ENCODE results near the gene BCL3. TPM values are rescaled to one million over a fixed set of nuclear protein-coding genes. Genes with fewer than 3 reads are reported as not detected.
A peak's percentile ranks its signal among the peaks of the same experiment; 100 is the strongest.

The BCL3 gene
- total and polyA plus RNA-seq, 7 donors, result 5.7 to 36.4 (median 13.3) TPM

GRCh38 chr19:44757057-44757734 lies 8.7 kb downstream of the BCL3 start:
- no peaks in the 10 kb centered on the region for H3K9me3 ChIP-seq
- WGBS, 3 donors, result 45 to 62% (median 49%) methylated on average over 47 to 53 of the region's 53 CpGs
- H3K27me3 ChIP-seq (ENCODE audit: insufficient read depth in 3 of 3, low read length in 2 of 3), result no peaks in the 10 kb centered on the region
- intact Hi-C loops (cut with DNase I), result no loop called here
- peaks cover 3 to 62% of the 10 kb centered on the region in 2 donors for H3K36me3 ChIP-seq (ENCODE audit: insufficient read depth in 1 of 2, low read depth in 1 of 2)
- peaks cover 45% of the 10 kb centered on the region for H3K4me1 ChIP-seq
- ATAC-seq, result peak in 3 of 4 donors; percentile 2 to 31 (median 19)
- DNase-seq, result peak; percentile 80 to 84
- peak overlapping the region; percentile 64 for H3K4me3 ChIP-seq
- H3K27ac ChIP-seq, result peak overlapping the region; percentile 76
- TF ChIP-seq, protein P1, sequence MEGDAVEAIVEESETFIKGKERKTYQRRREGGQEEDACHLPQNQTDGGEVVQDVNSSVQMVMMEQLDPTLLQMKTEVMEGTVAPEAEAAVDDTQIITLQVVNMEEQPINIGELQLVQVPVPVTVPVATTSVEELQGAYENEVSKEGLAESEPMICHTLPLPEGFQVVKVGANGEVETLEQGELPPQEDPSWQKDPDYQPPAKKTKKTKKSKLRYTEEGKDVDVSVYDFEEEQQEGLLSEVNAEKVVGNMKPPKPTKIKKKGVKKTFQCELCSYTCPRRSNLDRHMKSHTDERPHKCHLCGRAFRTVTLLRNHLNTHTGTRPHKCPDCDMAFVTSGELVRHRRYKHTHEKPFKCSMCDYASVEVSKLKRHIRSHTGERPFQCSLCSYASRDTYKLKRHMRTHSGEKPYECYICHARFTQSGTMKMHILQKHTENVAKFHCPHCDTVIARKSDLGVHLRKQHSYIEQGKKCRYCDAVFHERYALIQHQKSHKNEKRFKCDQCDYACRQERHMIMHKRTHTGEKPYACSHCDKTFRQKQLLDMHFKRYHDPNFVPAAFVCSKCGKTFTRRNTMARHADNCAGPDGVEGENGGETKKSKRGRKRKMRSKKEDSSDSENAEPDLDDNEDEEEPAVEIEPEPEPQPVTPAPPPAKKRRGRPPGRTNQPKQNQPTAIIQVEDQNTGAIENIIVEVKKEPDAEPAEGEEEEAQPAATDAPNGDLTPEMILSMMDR (IDR thresholded peaks at IDR 0.05), result no peak

GRCh38 chr19:44757735-44758505 lies 9.4 kb downstream of the BCL3 start:
- H3K9me3 ChIP-seq, result no peaks in the 10 kb centered on the region
- peak overlapping the region; percentile 64 for H3K4me3 ChIP-seq
- peak overlapping the region; percentile 76 for H3K27ac ChIP-seq
- H3K27me3 ChIP-seq (ENCODE audit: insufficient read depth in 3 of 3, low read length in 2 of 3), result no peaks in the 10 kb centered on the region
- 21 to 42% (median 33%) methylated on average over 68 of the region's 68 CpGs for whole genome bisulfite sequencing, 3 donors
- TF ChIP-seq, protein P1 (IDR thresholded peaks at IDR 0.05), result no peak
- peak; percentile 85 to 87 for DNase-seq
- intact Hi-C loops (cut with DNase I), result no loop called here
- peak; percentile 9 to 49 (median 29) for ATAC-seq
- peaks cover 0 to 55% of the 10 kb centered on the region in 2 donors for H3K36me3 ChIP-seq (ENCODE audit: insufficient read depth in 1 of 2, low read depth in 1 of 2)
- H3K4me1 ChIP-seq, result peaks cover 38% of the 10 kb centered on the region

DNA sequence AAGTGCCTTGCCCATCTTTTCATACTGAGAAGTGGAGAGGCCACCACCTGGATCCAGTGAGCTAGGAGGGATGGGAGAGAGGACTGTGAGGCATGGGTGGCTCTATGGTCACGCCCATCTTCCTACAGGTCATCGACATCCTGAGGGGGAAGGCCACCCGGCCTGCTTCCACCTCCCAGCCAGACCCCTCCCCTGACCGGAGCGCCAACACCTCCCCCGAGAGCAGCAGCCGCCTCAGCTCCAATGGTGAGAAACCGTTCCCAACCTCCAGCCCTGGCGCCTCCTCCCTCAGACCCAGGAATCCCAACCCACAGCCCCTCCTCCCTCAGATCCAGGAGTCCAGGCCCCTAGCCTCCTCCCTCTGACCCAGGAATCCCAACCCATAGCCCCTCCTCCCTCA lies 10.1 kb downstream of the BCL3 start:
- TF ChIP-seq, protein P1 (IDR thresholded peaks at IDR 0.05), result no peak
- Histone ChIP-seq H3K4me3 (peak overlapping the region; percentile 64), H3K9me3 (no peaks in the 10 kb centered on the region), H3K27me3 (ENCODE audit: insufficient read depth in 3 of 3, low read length in 2 of 3) (no peaks in the 10 kb centered on the region), H3K4me1 (peaks cover 37% of the 10 kb centered on the region), H3K36me3 (ENCODE audit: insufficient read depth in 1 of 2, low read depth in 1 of 2) (peaks cover 0 to 54% of the 10 kb centered on the region in 2 donors), H3K27ac (peak overlapping the region; percentile 76)
- intact Hi-C loops (cut with DNase I), result no loop called here
- ATAC-seq, result no peak
- DNase-seq, result no peak
- WGBS, 3 donors, result 60 to 73% (median 70%) methylated on average over 9 of the region's 9 CpGs

- Histone ChIP-seq H3K27ac (no peak overlapping the region), H3K9me3 (no peaks in the 10 kb centered on the region), H3K4me3 (no peak overlapping the region), H3K27me3 (ENCODE audit: insufficient read depth in 3 of 3, low read length in 2 of 3) (no peaks in the 10 kb centered on the region), H3K36me3 (ENCODE audit: insufficient read depth in 1 of 2, low read depth in 1 of 2) (peaks cover 0 to 54% of the 10 kb centered on the region in 2 donors), H3K4me1 (peaks cover 37% of the 10 kb centered on the region)
- no peak for ATAC-seq
- TF ChIP-seq, protein P1 (IDR thresholded peaks at IDR 0.05), result no peak
- 68 to 71% (median 69%) methylated on average over 10 of the region's 10 CpGs for WGBS, 3 donors
- no peak for DNase-seq
- intact Hi-C loops (cut with DNase I), result no loop called here
These were observed 10.7 kb downstream of the BCL3 start for GRCh38 chr19:44759083-44759804.
